ENCODE results near the gene RGL1. TPM values are rescaled to one million over a fixed set of nuclear protein-coding genes. Genes with fewer than 3 reads are reported as not detected.

RGL1 gene
- total RNA-seq, 1 donor = 24.6 TPM

DNA sequence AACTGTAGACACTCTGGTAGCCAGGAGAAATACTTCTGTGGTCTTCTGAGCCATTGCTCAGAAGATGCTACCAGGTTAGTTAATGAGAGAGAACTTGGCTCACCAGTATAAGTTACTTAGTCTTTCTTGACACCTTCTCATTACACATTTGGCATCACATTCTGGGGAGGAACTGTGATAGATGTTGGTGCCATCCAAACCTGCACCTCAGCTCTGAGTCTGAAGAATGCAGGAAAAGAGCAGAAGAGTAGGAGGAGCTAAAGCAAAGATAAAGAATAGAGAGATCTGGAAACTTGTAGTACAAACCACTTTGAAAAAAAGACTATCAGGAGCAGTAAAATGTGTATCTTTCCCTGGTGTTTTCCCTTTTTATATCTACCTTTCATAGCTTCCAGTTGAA lies 58.9 kb downstream of the RGL1 start:
- H3K36me3 ChIP-seq (ENCODE audit: insufficient read depth, low read length) = no peaks in the 10 kb centered on the region
- no peaks in the 10 kb centered on the region for H3K27me3 ChIP-seq (ENCODE audit: insufficient read depth, low read length)
- H3K4me3 ChIP-seq (ENCODE audit: insufficient read depth, low read length) = no peak overlapping the region
- TF ChIP-seq, protein P1, sequence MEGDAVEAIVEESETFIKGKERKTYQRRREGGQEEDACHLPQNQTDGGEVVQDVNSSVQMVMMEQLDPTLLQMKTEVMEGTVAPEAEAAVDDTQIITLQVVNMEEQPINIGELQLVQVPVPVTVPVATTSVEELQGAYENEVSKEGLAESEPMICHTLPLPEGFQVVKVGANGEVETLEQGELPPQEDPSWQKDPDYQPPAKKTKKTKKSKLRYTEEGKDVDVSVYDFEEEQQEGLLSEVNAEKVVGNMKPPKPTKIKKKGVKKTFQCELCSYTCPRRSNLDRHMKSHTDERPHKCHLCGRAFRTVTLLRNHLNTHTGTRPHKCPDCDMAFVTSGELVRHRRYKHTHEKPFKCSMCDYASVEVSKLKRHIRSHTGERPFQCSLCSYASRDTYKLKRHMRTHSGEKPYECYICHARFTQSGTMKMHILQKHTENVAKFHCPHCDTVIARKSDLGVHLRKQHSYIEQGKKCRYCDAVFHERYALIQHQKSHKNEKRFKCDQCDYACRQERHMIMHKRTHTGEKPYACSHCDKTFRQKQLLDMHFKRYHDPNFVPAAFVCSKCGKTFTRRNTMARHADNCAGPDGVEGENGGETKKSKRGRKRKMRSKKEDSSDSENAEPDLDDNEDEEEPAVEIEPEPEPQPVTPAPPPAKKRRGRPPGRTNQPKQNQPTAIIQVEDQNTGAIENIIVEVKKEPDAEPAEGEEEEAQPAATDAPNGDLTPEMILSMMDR (IDR thresholded peaks at IDR 0.05; ENCODE audit: extremely low read depth, low read depth, low read length) = no peak
- peaks cover 5% of the 10 kb centered on the region for H3K4me1 ChIP-seq (ENCODE audit: insufficient read depth, low read length)
- no peaks in the 10 kb centered on the region for H3K79me2 ChIP-seq (ENCODE audit: insufficient read depth, low read length)
- no peak overlapping the region for H2AFZ ChIP-seq (ENCODE audit: low read length)
- DNase-seq (ENCODE audit: insufficient read length, low spot score, missing footprints) = no peak
- no peaks in the 10 kb centered on the region for H4K20me1 ChIP-seq (ENCODE audit: insufficient read depth, low read length)
- H3K4me2 ChIP-seq (ENCODE audit: insufficient read depth, low read length) = no peak overlapping the region
- no peaks in the 10 kb centered on the region for H3K9me3 ChIP-seq (ENCODE audit: low read depth, low read length)
- H3K27ac ChIP-seq (ENCODE audit: low read depth, low read length) = no peak overlapping the region

DNA sequence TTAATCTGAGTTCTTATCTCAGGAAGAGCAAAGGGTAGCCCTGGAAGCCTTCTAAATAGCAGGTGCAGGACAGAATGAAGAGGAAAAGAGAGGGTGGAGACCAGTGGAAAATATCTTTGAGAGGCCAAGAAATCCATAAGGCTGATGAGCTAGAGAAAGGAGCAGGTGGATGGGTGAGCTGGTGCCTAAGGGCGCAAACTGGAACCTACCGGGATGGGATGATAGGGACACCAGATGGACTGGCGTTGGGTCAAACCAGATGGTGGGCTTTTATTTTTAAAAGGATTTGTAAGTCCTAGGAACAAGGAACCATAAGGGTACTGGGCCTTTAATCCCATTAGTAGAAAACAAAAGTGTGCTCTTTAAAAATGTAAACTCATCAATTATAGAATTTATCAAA lies 59.7 kb downstream of the RGL1 start:
- DNase-seq (ENCODE audit: insufficient read length, low spot score, missing footprints) = no peak
- Histone ChIP-seq H2AFZ (ENCODE audit: low read length) (no peak overlapping the region), H3K4me1 (ENCODE audit: insufficient read depth, low read length) (peaks cover 5% of the 10 kb centered on the region), H3K79me2 (ENCODE audit: insufficient read depth, low read length) (no peaks in the 10 kb centered on the region), H3K27me3 (ENCODE audit: insufficient read depth, low read length) (no peaks in the 10 kb centered on the region), H3K4me3 (ENCODE audit: insufficient read depth, low read length) (no peak overlapping the region), H3K36me3 (ENCODE audit: insufficient read depth, low read length) (no peaks in the 10 kb centered on the region), H3K9me3 (ENCODE audit: low read depth, low read length) (no peaks in the 10 kb centered on the region), H3K27ac (ENCODE audit: low read depth, low read length) (no peak overlapping the region), H3K4me2 (ENCODE audit: insufficient read depth, low read length) (no peak overlapping the region), H4K20me1 (ENCODE audit: insufficient read depth, low read length) (no peaks in the 10 kb centered on the region)
- TF ChIP-seq, protein P1 (IDR thresholded peaks at IDR 0.05; ENCODE audit: extremely low read depth, low read depth, low read length) = no peak

DNA sequence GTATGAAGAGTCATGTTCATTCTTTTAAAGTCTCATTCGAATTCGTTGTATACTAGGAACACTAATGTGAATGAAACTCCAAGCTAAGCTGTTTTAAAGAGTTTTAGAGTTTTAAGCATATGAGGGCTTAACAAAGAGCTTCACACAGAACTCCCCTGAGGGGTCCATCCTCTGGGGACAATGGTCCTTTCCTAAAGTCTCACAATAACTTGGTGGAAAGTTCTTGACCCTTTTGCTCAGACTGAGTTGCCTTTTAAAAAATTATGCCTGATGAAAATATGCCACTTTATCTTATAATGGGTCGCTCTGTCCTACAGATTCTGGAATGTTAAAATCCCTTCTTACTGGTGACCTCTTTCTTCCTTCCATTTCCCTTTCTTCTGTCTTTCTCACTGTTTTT lies 64.3 kb downstream of the RGL1 start:
- Histone ChIP-seq H3K27me3 (ENCODE audit: insufficient read depth, low read length) (no peaks in the 10 kb centered on the region), H2AFZ (ENCODE audit: low read length) (no peak overlapping the region), H3K4me2 (ENCODE audit: insufficient read depth, low read length) (no peak overlapping the region), H3K4me3 (ENCODE audit: insufficient read depth, low read length) (no peak overlapping the region), H3K9me3 (ENCODE audit: low read depth, low read length) (no peaks in the 10 kb centered on the region), H3K4me1 (ENCODE audit: insufficient read depth, low read length) (peaks cover 13% of the 10 kb centered on the region), H3K27ac (ENCODE audit: low read depth, low read length) (no peak overlapping the region), H4K20me1 (ENCODE audit: insufficient read depth, low read length) (no peaks in the 10 kb centered on the region), H3K36me3 (ENCODE audit: insufficient read depth, low read length) (no peaks in the 10 kb centered on the region), H3K79me2 (ENCODE audit: insufficient read depth, low read length) (no peaks in the 10 kb centered on the region)
- DNase-seq (ENCODE audit: insufficient read length, low spot score, missing footprints) = no peak
- TF ChIP-seq, protein P1 (IDR thresholded peaks at IDR 0.05; ENCODE audit: extremely low read depth, low read depth, low read length) = no peak

DNA sequence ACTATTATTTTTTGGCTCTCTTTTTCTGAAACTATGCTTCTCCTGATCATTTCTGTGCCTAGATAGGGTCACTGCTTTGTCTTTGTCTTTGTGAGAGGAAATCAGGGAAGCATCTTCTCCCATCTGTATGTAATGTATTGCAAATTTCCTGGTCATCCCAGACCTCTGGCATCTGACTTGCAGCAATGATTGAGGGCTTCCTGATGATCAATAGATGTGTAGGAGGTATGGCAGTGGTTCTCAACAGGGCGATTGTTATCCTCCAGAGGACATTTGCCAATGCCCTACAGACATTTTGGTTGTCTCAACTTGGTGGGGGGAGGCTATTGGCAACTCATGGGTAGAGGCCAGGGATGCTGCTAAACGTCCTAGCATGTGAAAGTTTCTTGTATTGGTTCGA lies 64.7 kb downstream of the RGL1 start:
- TF ChIP-seq, protein P1 (IDR thresholded peaks at IDR 0.05; ENCODE audit: extremely low read depth, low read depth, low read length) = no peak
- no peak for DNase-seq (ENCODE audit: insufficient read length, low spot score, missing footprints)
- Histone ChIP-seq H4K20me1 (ENCODE audit: insufficient read depth, low read length) (no peaks in the 10 kb centered on the region), H3K4me2 (ENCODE audit: insufficient read depth, low read length) (no peak overlapping the region), H3K27ac (ENCODE audit: low read depth, low read length) (no peak overlapping the region), H2AFZ (ENCODE audit: low read length) (no peak overlapping the region), H3K79me2 (ENCODE audit: insufficient read depth, low read length) (no peaks in the 10 kb centered on the region), H3K4me1 (ENCODE audit: insufficient read depth, low read length) (peaks cover 13% of the 10 kb centered on the region), H3K4me3 (ENCODE audit: insufficient read depth, low read length) (no peak overlapping the region), H3K27me3 (ENCODE audit: insufficient read depth, low read length) (no peaks in the 10 kb centered on the region), H3K9me3 (ENCODE audit: low read depth, low read length) (no peaks in the 10 kb centered on the region), H3K36me3 (ENCODE audit: insufficient read depth, low read length) (no peaks in the 10 kb centered on the region)
